GM19238 (cell line): ENCODE measurements around the gene AMPD3.
"Not testable (repeated sequence)": the region's sequence is repeated elsewhere in the genome, so short reads cannot be mapped to it uniquely, and the experiment has no call there.

Experiments used
- DNase-seq: peaks from one replicate; pipeline ENCODE4 v3.0.0; 2011; ENCODE audit warnings: low spot score; ENCODE audit not compliant: insufficient read length

The AMPD3 gene

DNA sequence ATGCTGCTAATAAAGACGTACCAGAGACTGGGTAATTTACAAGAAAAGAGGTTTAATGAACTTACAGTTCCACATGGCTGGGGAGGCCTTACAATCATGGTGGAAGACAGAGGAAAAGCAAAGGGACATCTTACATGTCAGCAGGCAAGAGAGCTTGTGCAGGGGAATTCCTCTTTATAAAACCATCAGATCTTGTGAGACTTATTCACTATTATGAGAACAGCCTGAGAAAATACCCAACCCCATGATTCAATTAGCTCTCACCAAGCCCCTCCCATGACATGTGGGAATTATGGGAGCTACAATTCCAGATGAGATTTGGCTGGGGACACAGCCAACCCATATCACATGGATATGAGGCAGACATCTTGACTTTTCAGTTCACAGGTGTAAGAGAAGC lies 18.4 kb upstream of the AMPD3 start:
- DNase-seq = not testable (repeated sequence)

GRCh38 chr11:10438458-10438857 lies 16.6 kb upstream of the AMPD3 start:
- DNase-seq = no peak

GRCh38 chr11:10439351-10439750 lies 15.7 kb upstream of the AMPD3 start:
- DNase-seq = no peak

DNA sequence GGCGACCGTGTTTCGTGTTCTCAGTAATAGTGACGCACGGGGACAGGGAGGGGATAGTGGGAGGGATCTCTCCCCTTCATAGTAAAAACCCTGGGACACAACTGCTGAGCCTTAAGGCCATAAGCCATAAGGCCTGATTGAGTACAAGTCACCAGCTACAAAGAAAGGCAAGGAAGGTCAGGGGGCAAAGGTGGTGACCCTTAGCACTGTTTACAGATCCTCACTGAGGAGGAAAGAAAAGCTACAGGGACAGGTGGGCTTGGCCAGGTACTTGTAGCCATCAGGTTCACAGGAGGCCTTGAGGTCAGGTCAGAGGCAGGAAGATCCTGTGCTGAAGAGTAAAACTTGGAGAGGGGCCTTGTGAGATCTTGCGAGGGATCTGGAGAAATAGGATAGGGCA lies 15.1 kb upstream of the AMPD3 start:
- DNase-seq = no peak

- DNase-seq = no peak
Observed at GRCh38 chr11:10440401-10440800, 14.7 kb upstream of the AMPD3 start.

DNA sequence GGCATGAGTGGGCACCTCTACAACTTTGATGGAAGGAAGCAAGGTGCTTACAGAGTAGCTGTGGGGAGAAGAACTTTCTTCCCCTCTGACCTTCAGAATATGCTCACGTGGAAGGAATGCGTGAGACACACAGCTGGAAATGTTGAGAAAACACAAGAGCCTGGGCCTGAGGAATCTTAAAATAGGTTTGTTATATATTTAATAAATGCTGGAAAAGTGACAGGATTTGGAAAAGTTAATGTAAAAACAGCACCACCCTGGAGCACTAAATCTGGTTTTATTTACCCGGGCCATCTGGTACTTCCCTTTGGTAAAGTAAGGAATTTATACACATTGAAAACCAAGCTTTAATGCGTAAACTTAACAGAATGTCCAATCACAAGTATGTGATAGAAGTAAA lies 14.0 kb upstream of the AMPD3 start:
- DNase-seq = no peak

GRCh38 chr11:10441652-10442503 lies 13.2 kb upstream of the AMPD3 start:
- peak; percentile 43 for DNase-seq

- no peak for DNase-seq
Observed at GRCh38 chr11:10443152-10443551, 11.9 kb upstream of the AMPD3 start.

GRCh38 chr11:10443721-10444235 lies 11.3 kb upstream of the AMPD3 start:
- DNase-seq = no peak

DNA sequence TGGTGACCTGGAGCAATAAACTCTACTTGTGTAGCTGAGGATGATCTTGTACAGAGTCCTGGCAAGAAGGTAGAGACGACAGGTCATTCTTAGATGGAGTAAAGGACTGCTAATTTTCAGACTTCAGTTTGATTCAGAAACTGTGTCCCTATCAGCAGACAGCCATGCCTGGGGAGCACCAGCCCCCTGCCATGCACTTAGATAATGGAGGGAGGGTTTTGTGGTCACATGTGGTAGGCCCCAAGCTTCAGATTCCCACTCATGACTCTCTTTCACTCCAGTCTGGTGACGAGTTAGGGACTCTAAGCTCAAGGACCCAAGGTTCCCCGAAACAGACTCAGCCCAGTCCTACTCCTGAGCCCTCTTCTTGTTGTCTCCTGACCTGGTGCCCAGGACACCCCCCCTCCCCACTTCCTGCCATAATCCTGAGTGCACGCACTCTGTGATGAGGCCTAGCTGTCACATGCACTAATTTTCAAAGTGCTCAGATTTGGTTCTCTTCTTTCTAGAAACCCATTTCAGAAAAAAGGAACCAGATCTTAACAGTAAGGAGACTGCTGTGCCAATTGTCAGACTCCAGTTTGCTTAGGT lies 10.2 kb upstream of the AMPD3 start:
- DNase-seq = no peak

DNA sequence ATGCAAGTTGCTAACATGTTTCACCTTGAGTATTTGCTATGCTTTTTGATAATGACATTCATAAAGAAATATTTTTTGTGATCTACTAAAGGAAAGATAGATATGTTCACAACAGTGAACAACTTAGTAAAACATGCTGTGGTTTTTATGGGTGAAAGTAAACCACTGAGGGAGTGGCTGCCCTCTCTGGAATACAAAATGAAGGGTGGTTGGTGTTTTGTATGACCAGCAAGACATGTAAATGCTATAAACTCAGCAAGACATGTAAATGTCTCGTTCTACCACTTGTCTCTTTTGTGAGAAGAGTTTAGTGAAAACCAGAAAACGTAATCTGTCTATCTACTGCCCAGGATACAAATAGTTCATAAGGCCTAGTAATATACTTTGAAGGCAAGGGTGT lies 7.6 kb upstream of the AMPD3 start:
- no peak for DNase-seq

- DNase-seq = peak; percentile 41
Observed at GRCh38 chr11:10450462-10451425, 4.3 kb upstream of the AMPD3 start.

DNA sequence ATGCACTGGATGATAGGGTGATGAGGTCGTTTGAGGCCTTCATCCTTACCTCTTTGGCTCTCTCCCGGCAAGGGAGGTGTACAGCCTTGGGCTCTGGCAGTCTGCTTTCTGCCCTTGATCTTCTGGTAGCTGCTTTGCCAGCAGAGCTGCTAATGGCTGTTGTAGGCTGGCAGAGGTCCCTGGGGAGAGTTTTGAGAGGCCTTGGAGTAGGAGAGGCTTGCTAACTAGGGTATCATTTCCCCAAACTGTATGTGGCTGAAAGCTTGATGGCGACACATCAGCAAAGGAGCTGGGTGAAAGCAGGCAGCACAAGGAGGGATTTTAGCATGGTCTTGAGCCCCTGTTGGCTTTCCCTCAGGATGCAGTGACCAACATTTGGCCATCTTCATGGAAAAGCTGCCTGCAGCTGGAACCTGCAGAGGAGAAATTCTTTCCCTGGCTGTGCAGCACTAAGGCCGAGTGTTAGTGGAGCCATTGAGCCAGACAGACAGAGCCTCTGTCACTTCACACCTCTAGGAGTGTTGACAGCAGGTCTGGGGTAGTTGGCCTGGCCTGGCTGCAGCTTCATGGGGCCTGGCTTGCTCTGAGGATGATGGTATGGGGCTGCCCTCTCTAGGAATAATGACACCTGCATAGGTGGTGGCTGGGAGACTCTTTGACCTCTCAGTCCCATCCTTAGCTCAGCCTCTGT lies 3.5 kb upstream of the AMPD3 start:
- DNase-seq = no peak

DNA sequence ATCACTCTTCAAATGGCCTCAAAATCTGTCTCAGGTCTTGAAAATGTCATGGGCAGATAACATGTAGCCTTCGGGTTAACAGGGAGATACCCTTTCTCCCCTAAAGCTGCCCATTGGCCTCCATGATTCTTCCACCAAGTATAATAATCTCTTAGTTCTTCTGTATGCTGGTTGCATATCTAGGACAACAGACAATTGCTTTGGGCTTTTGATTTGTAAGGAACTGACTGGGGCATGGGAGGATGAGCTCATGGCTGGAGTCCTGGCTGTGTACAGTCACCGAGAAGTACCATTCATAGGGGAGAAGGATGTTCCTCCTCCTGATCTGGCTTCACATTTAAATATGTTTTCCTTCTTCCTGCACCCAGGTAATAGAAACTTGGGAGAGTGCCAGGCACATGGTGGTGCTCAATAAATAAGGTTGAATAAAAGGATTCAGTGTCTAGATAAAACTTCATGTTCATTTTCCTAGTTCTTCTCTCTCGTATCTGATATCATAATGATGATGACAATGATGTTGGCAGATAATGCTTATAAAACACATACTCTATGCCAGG lies 2.8 kb upstream of the AMPD3 start:
- DNase-seq = no peak

- no peak for DNase-seq
Observed at GRCh38 chr11:10453261-10453660, 1.8 kb upstream of the AMPD3 start.

DNA sequence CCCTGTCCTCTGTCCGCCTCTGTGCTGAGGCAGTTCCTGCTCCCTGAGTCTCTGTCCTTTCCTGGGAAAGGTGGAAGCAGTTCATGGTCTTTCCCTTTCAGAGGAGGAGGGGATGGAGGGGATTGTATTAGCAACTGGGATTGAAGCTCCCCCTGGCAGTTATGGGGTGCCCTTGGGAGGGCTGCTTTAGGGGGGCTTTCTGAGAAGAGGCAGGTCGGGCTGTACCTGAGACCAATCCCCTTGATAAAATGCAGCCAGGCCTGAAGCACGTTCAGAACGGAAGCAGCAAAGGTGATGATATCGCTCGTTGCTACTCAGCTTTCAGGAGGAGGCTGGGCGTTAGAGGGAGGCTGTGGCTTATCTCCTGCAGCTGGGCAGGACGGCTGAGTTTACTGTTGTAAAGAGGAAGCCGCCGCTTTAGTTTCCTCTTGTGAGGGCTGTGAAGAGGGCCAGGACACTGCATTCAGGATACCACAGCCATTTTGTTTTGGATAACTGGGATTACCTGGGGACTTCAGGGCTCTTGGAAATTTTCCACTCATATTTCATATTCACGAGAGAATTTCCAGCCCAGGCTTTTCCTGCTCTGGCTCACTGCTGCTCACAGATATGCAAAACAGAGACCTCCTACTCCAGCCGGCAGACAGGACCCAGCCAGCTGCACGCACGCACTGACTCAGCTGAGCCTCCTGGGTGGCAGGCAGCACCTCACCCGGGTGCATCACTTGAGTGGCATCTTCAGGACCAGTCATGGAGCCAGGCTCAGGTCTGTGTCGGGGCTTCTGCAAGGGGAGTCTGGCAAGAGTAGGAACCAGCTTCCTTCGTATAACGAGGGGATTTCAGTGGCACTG lies 798 bp downstream of the AMPD3 start:
- DNase-seq = peak; percentile 63

DNA sequence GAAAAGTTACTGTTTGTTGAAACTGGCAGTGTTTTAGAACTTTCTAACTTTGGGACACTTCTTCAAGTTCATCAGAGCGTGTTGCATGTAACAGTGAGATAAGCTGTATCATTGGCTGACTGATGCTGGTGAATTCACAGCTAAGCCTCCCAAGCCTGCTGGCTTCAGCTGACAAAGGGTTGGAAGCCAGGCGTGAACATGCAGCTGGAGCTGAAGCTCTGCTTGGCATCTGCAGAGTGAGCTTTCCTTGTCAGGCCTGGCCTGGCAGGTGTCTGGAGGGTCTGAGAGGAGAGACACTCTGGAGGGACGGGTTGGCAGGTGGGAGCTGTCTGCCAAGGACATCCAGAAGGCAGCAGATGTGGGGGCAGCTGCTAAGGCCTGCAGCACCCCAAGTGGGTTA lies 1.5 kb downstream of the AMPD3 start:
- no peak for DNase-seq

GRCh38 chr11:10457901-10458300 lies 2.8 kb downstream of the AMPD3 start:
- no peak for DNase-seq

DNA sequence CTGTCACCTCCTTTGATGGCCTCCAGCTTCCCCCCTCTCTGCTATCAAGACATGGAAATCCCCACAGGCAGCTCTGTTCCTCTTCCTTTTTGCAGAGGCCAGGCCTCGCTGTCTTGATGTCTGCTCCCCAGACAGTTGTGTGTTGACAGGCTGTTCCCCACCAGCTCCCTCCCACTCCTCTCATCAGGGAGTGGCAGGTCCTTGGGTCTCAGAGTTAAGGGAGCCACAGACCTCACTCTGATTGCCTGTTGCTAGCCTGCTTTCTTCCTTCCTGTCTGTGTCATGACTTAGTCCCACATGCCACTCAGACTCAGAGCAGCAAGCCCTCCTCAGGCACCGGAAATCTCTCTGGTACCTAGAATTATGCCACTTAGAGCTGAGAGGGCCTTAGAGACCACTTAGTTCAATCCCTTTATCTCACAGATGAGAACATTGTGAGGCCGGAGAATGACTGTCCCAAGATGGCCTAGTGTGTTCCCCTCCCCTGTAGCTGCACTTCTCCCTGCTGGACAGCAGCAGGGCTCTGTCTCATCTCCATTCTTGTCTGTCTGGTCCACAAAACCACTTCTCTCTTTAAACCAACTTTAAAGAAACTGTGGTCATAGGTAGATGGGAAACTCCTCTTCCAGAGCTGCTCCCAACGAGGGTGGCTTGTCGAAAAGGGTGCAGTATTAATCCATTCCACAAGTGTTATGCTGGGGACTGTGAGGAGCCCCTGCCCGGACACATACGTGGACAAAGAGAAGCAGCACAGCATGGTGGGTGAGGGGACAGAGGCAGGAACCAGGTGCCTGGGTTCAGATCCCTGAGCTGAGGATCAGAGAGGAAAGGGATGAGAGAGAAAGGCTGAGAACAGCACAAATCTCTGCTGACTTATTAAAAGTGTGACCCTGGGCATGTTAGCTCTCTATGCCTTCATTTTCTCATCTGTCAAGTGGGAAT lies 4.2 kb downstream of the AMPD3 start:
- DNase-seq = peak; percentile 50
